NCI-H2029 (cell line): Measurements from ENCODE around the gene OAT.

ENCODE experiments used
- DNase-seq: peaks from one replicate; lab custom pipeline; 2025; lab: John Stamatoyannopoulos, UW

Gene OAT

DNA sequence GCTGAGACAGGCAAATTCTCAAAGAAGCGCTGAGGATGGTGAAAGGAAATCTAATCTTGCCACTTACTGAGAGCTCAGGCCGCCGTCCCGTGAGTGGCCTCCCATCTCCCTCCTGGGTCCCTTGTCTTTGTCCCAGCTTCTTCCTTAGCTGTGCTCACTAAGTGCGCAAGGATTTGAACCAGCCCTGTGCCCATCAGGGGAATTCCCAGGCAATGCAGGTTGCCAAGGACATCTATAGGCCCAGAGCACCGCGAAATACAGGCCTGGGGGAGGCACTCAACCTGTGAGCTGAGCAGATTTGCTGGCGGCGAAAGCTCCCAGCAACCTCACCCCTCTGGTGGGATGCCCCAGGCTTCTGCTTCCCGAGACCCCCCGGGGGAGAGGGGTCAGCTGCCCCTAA is 64.8 kb downstream of the OAT start:
- DNase-seq = no peak

- no peak for DNase-seq
Measured at GRCh38 chr10:124353091-124353815, 65.5 kb downstream of the OAT start.

DNA sequence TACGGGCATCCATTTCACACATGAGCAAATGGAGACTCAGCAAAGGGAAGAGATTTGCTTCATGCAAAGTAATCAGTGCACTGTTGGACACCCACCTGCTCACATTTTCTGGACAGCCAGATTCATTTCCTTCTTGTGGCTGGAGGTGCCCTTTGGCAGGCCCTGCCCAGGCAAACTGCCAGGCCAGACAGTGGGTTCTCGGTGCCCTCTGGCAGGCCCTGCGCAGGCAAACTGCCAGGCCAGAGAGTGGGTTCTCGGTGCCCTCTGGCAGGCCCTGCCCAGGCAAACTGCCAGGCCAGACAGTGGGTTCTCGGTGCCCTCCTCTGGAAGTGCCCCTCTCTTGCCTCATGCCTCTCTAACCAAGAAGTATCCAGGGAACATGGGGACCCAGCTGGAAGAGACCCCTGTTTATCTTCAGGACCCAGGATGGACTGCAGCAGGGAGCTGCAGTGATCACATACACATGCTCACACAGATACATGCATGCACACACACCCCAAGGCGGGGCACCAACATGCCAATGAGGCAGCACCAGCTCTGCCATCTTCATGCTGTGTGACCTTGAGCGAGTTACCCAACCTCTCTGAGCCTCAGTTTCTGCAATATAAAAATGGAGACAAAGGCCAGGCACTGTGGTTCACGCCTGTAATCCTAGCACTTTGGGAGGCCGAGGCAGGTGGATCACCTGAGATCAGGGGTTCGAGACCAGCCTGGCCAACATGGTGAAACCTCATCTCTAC is 67.1 kb downstream of the OAT start:
- peak; percentile 19 for DNase-seq

DNA sequence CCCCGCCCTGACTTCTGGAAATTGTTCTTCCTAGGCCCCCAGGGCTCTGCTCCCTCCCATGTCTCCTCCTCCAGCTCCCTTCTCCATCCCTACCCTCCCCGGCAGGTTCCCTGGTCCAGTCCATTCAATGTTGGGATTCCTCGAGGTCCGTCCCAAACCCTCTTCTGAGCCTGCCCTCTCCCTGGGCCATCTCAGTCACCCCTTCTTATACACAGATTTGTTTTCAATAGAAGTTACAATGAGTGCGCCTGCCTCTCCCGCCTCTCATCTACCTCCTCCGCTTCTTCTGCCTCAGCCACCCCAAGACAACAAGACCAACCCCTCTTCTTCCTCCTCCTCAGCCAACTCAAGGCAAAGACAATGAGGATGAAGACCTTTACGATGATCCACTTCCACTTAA is 67.9 kb downstream of the OAT start:
- DNase-seq = no peak

DNA sequence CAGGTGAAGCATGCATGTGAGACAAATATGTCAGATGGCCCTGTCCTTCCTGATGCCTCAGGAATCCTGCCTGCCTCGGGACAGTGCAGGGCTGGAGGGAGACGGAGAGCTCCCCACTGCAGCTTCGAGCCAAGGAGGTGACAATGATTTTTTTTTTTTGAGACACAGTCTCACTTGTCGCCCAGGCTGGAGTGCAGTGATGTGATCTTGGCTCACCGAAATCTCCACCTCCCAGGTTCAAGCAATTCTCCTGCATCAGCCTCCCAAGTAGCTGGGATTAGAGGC is 68.8 kb downstream of the OAT start:
- no peak for DNase-seq

DNA sequence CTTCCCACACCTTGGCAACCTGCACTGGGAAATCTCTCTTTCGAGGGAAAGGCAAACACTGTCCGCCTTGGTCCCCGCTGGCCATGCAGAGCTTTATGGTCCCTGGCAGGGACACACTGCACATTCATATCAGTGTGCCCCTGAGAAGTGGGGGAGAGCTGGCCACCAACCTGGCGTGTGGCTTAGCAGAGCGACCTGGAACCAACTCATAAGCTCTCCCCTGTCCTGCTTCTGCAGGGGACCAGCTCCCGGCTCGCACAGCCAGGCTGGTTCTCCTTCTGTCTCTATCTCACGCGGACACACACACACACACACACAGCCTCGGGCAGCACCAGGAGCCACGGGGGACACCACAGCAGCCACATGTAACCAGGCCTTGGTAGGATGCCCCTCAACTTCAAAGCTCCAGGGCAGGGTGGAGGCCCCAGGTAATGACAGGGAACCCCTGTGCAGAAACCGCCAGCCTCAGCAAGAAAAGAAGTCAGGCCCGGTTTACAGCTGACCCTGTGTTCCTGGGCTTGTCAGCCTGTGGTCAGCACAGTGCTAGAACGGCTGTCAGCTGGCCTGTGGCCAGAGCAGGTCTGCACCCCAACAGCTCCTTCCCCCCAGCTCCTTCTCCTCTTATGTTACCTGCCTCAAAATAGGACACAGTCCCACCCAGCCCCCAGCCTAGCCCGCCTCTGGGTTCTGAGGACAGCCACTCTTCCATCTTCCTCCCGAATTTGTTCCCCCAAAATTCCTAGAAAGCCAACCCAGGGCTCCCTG is 69.3 kb downstream of the OAT start:
- DNase-seq = no peak

DNA sequence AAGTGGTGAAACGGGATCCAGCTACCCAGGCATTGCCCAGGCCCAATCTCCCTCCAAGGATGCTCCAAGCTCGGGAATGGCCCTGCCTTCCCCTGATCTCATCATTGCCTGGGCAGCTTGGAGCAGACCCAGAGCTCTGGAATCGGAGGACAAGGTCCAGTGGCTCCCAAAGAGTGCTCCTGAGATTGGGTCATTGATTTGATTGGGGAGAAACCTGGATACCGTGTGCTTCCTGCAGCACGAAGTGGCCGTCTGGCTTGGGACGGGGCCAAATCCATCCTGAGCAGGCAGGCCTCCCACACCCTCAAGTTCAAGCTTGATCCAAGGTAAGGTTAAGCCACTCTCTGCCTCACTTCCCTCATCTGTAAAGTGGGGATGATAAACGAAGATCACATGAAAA is 69.9 kb downstream of the OAT start:
- DNase-seq = no peak

GRCh38 chr10:124347956-124348355 is 70.8 kb downstream of the OAT start:
- no peak for DNase-seq
